IMR-90 (cell line): Measurements from ENCODE around the gene AMBRA1. TPM values are rescaled to one million over a fixed set of nuclear protein-coding genes. Genes with fewer than 3 reads are reported as not detected.

ENCODE experiments used
- ATAC-seq: fragments of 200-7000 bp; cut with Tn5 transposase; 2 replicates; pipeline ENCODE4 v1.9.1; 2020; ENCODE audit warnings: low read depth, mild to moderate bottlenecking, moderate library complexity
- BruUV-seq: library from RNA; stranded (reverse); fragments of 400-500 nt; replicated peaks from 2 replicates; lab custom pipeline; 2021; lab: Mats Ljungman, UMichigan
- CTCF ChIA-PET: fragments of 300-600 bp; formaldehyde crosslinking; extraction: SDS; loops from one replicate; lab custom pipeline; 2021; ENCODE audit warnings: antibody characterized with exemption; lab: Yijun Ruan, JAX
- POLR2A ChIA-PET: fragments of 300-600 bp; sonication (Branson Sonifier 250); formaldehyde crosslinking; loops from one replicate; lab custom pipeline; 2022; ENCODE audit warnings: antibody characterized with exemption; ENCODE audit not compliant: unreplicated experiment; lab: Charles Lee
- DNase-seq: peaks from one replicate; pipeline ENCODE4 v3.0.0; 2013
- H2AFZ ChIP-seq: replicated peaks from 2 replicates; pipeline ENCODE3; 2013; ENCODE audit warnings: low read length, mild to moderate bottlenecking; ENCODE audit not compliant: poor library complexity
- H2AK5ac ChIP-seq: 2 replicates; pipeline ENCODE4 v1.6.1; 2013; ENCODE audit warnings: low read depth, low read length, inconsistent platforms
- H2AK9ac ChIP-seq: replicated peaks from 2 replicates; pipeline ENCODE3; 2013; ENCODE audit warnings: mild to moderate bottlenecking, low read depth, low read length, moderate library complexity; ENCODE audit not compliant: poor library complexity
- H2BK120ac ChIP-seq: 2 replicates; pipeline ENCODE4 v1.6.1; 2013; ENCODE audit warnings: low read depth, low read length, inconsistent platforms
- H2BK15ac ChIP-seq: 3 replicates; pipeline ENCODE4 v1.6.1; 2013; ENCODE audit warnings: low read depth, low read length, inconsistent platforms
- H2BK20ac ChIP-seq: 2 replicates; pipeline ENCODE4 v1.6.1; 2013; ENCODE audit warnings: low read depth, mild to moderate bottlenecking, inconsistent platforms, low read length, moderate library complexity
- H2BK5ac ChIP-seq: 2 replicates; pipeline ENCODE4 v1.6.1; 2013; ENCODE audit warnings: mild to moderate bottlenecking, low read depth, low read length, inconsistent platforms; ENCODE audit not compliant: poor library complexity, severe bottlenecking
- H3K14ac ChIP-seq: replicated peaks from 2 replicates; pipeline ENCODE4 v1.6.1; 2013; ENCODE audit warnings: low read depth, low read length, inconsistent platforms
- H3K18ac ChIP-seq: 2 replicates; pipeline ENCODE4 v1.6.1; 2013; ENCODE audit warnings: low read depth, low read length, control low read depth
- H3K23ac ChIP-seq: 2 replicates; pipeline ENCODE4 v1.6.1; 2013; ENCODE audit warnings: low read depth, low read length, inconsistent platforms
- H3K27ac ChIP-seq: 2 replicates; pipeline ENCODE4 v1.5.1; 2013; ENCODE audit warnings: mild to moderate bottlenecking, control low read depth, low read length; ENCODE audit not compliant: insufficient read depth
- H3K27me3 ChIP-seq: 2 replicates; pipeline ENCODE4 v1.6.1; 2013; ENCODE audit warnings: low read length; ENCODE audit not compliant: control insufficient read depth, insufficient read depth
- H3K36me3 ChIP-seq: 2 replicates; pipeline ENCODE4 v1.6.1; 2013; ENCODE audit warnings: low read length, mixed read lengths; ENCODE audit not compliant: control insufficient read depth, insufficient read depth
- H3K4ac ChIP-seq: 2 replicates; pipeline ENCODE4 v1.6.1; 2013; ENCODE audit warnings: low read depth, low read length, inconsistent platforms
- H3K4me1 ChIP-seq: 2 replicates; pipeline ENCODE4 v1.6.1; 2013; ENCODE audit warnings: low read length, mixed read lengths; ENCODE audit not compliant: control insufficient read depth, insufficient read depth
- H3K4me2 ChIP-seq: 2 replicates; pipeline ENCODE4 v1.6.1; 2013; ENCODE audit warnings: low read depth, mild to moderate bottlenecking, control low read depth, low read length, moderate library complexity
- H3K4me3 ChIP-seq: 2 replicates; pipeline ENCODE4 v1.5.1; 2013; ENCODE audit warnings: low read depth, mild to moderate bottlenecking, control low read depth, low read length, moderate library complexity; ENCODE audit not compliant: insufficient read depth
- H3K56ac ChIP-seq: 2 replicates; pipeline ENCODE4 v1.6.1; 2013; ENCODE audit warnings: low read length, inconsistent platforms; ENCODE audit not compliant: insufficient read depth; ENCODE audit errors: extremely low read depth
- H3K79me1 ChIP-seq, 2 experiments: 2 replicates each; pipeline ENCODE4 v1.6.1; 2013; ENCODE audit warnings: low read length in 2 of 2, inconsistent platforms in 1 of 2, low read depth in 1 of 2
- H3K9ac ChIP-seq: 2 replicates; pipeline ENCODE4 v1.6.1; 2013; ENCODE audit warnings: low read depth, low read length, control low read depth
- H3K9me1 ChIP-seq: 2 replicates; pipeline ENCODE4 v1.6.1; 2013; ENCODE audit warnings: low read length, inconsistent platforms; ENCODE audit not compliant: insufficient read depth
- H3K9me3 ChIP-seq: 2 replicates; pipeline ENCODE4 v1.6.1; 2013; ENCODE audit warnings: low read length; ENCODE audit not compliant: control insufficient read depth, insufficient read depth
- H4K20me1 ChIP-seq: 2 replicates; pipeline ENCODE4 v1.6.1; 2013; ENCODE audit warnings: low read length, inconsistent platforms; ENCODE audit not compliant: insufficient read depth
- H4K5ac ChIP-seq: 2 replicates; pipeline ENCODE4 v1.6.1; 2013; ENCODE audit warnings: mild to moderate bottlenecking, low read depth, low read length, control low read depth
- H4K8ac ChIP-seq, 2 experiments: 2 replicates each; pipeline ENCODE4 v1.6.1; 2013; ENCODE audit warnings: low read depth in 2 of 2, low read length in 2 of 2, control low read depth in 1 of 2, inconsistent platforms in 1 of 2
- H4K91ac ChIP-seq: 2 replicates; pipeline ENCODE4 v1.6.1; 2013; ENCODE audit warnings: low read depth, low read length, inconsistent platforms; ENCODE audit not compliant: insufficient read depth
- BHLHE40 ChIP-seq: fragments of 150-350 bp; IDR thresholded peaks from 2 replicates; pipeline ENCODE4 v1.6.1; 2016; ENCODE audit warnings: mild to moderate bottlenecking, low read depth, low read length
- CEBPB ChIP-seq: IDR thresholded peaks from 2 replicates; pipeline ENCODE4 v1.6.1; 2012; ENCODE audit warnings: low read depth, low read length, improper control_type of control experiment
- CHD1 ChIP-seq: IDR thresholded peaks from 2 replicates; pipeline ENCODE4 v1.6.1; 2012; ENCODE audit warnings: low read depth, low read length, improper control_type of control experiment
- ELK1 ChIP-seq: fragments of 150-350 bp; IDR thresholded peaks from 2 replicates; pipeline ENCODE4 v1.6.1; 2016; ENCODE audit warnings: low read depth, mild to moderate bottlenecking, low read length, moderate library complexity, borderline replicate concordance
- FOS ChIP-seq: fragments of 150-350 bp; IDR thresholded peaks from 2 replicates; pipeline ENCODE4 v1.6.1; 2016; ENCODE audit warnings: low read depth, low read length
- MAFK ChIP-seq: IDR thresholded peaks from 2 replicates; pipeline ENCODE4 v1.6.1; 2012; ENCODE audit warnings: low read depth, low read length, improper control_type of control experiment
- MAZ ChIP-seq: IDR thresholded peaks from 2 replicates; pipeline ENCODE4 v1.6.1; 2012; ENCODE audit warnings: low read depth, mild to moderate bottlenecking, low read length, improper control_type of control experiment, moderate library complexity, borderline replicate concordance
- MXI1 ChIP-seq: IDR thresholded peaks from 2 replicates; pipeline ENCODE4 v1.6.1; 2012; ENCODE audit warnings: low read depth, mild to moderate bottlenecking, low read length, moderate library complexity, borderline replicate concordance
- NFE2L2 ChIP-seq: fragments of 150-350 bp; IDR thresholded peaks from 2 replicates; pipeline ENCODE4 v1.6.1; 2016; ENCODE audit warnings: low read depth, mild to moderate bottlenecking, low read length
- POLR2A ChIP-seq: IDR thresholded peaks from 2 replicates; pipeline ENCODE4 v1.6.1; 2012; ENCODE audit warnings: mild to moderate bottlenecking, low read depth, low read length
- RAD21 ChIP-seq: IDR thresholded peaks from 2 replicates; pipeline ENCODE4 v1.6.1; 2012; ENCODE audit warnings: low read length, improper control_type of control experiment
- RCOR1 ChIP-seq: IDR thresholded peaks from 2 replicates; pipeline ENCODE4 v1.6.1; 2012; ENCODE audit warnings: mild to moderate bottlenecking, low read length, improper control_type of control experiment; ENCODE audit not compliant: insufficient replicate concordance
- SMC3 ChIP-seq: fragments of 150-350 bp; IDR thresholded peaks from 2 replicates; pipeline ENCODE4 v1.6.1; 2016; ENCODE audit warnings: low read depth, mild to moderate bottlenecking, antibody characterized with exemption, low read length, moderate library complexity
- WGBS, 2 experiments: methylation state at CpG; one replicate each; pipeline versions ENCODE4 v1.1.5 to v1.1.7; 2013; ENCODE audit warnings: missing lambda C conversion rate in 2 of 2; ENCODE audit not compliant: insufficient read length in 1 of 2; ENCODE audit errors: extremely low coverage in 2 of 2; 5-methylcytosine and 5-hydroxymethylcytosine counted together
- dilution Hi-C: fragments of 300-500 bp; cut with HindIII; formaldehyde crosslinking; loops from one replicate; pipeline ENCODE4 v1.14.3; 2018; ENCODE audit warnings: low sequenced_read_pairs; ENCODE audit not compliant: unreplicated experiment
- in situ Hi-C: fragments of 300-500 bp; cut with MboI; formaldehyde crosslinking; loops from 3 replicates; pipeline ENCODE4 v1.14.3; 2019; ENCODE audit warnings: low sequenced_read_pairs, inconsistent platforms, mixed read lengths
- intact Hi-C: fragments of 100-400 bp; cut with micrococcal nuclease; formaldehyde crosslinking; loops from 2 replicates; pipeline ENCODE4 v1.10.0; 2022
- polyA plus RNA-seq, 3 experiments: library from polyadenylated mRNA; depleted of rRNA; stranded (reverse); fragments of >200 nt; gene quantifications; 2 replicates each; pipeline ENCODE4 v1.2.3, GENCODE V29; 2012; ENCODE audit warnings: low replicate concordance in 1 of 3
- total RNA-seq: library from RNA; depleted of rRNA; stranded (reverse); fragments of >200 nt; gene quantifications from 2 replicates; pipeline ENCODE4 v1.2.3, GENCODE V29; 2012
- TF ChIP-seq, protein P1 (sequence below): conservative IDR thresholded peaks from 2 replicates; pipeline ENCODE4 v1.5.1; 2012; ENCODE audit warnings: mild to moderate bottlenecking, low read depth, low read length, improper control_type of control experiment

AMBRA1 gene
- total and polyA plus RNA-seq, 2 of the 4 experiments (the other 2 are of a cell fraction) = 9.4 to 18.3 TPM

- H2AFZ ChIP-seq = no peak overlapping the region
- WGBS, 2 experiments = no CpG with 5 or more reads among the region's 6 CpGs
- CTCF ChIA-PET = no interaction called here
- BruUV-seq = no TSS peak
- H4K5ac ChIP-seq = no peak overlapping the region
- POLR2A ChIA-PET = no interaction called here
- no peak overlapping the region for H3K14ac ChIP-seq
- peaks cover 33% of the 10 kb centered on the region for H3K36me3 ChIP-seq
- H4K91ac ChIP-seq = no peak overlapping the region
- H3K23ac ChIP-seq = no peak overlapping the region
- no peak overlapping the region for H2AK5ac ChIP-seq
- no peak overlapping the region for H2BK5ac ChIP-seq
- no peak for DNase-seq
- no peak overlapping the region for H3K4ac ChIP-seq
- intact Hi-C loops (no loop called here), dilution Hi-C loops (no loop called here), in situ Hi-C loops (no loop called here)
- TF ChIP-seq RCOR1 (no peak), ELK1 (no peak), MAFK (no peak), NFE2L2 (no peak), SMC3 (no peak), BHLHE40 (no peak), MXI1 (no peak), FOS (no peak), POLR2A (no peak), CEBPB (no peak), RAD21 (no peak), CHD1 (no peak), MAZ (no peak)
- TF ChIP-seq, protein P1, sequence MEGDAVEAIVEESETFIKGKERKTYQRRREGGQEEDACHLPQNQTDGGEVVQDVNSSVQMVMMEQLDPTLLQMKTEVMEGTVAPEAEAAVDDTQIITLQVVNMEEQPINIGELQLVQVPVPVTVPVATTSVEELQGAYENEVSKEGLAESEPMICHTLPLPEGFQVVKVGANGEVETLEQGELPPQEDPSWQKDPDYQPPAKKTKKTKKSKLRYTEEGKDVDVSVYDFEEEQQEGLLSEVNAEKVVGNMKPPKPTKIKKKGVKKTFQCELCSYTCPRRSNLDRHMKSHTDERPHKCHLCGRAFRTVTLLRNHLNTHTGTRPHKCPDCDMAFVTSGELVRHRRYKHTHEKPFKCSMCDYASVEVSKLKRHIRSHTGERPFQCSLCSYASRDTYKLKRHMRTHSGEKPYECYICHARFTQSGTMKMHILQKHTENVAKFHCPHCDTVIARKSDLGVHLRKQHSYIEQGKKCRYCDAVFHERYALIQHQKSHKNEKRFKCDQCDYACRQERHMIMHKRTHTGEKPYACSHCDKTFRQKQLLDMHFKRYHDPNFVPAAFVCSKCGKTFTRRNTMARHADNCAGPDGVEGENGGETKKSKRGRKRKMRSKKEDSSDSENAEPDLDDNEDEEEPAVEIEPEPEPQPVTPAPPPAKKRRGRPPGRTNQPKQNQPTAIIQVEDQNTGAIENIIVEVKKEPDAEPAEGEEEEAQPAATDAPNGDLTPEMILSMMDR = no peak
- no peaks in the 10 kb centered on the region for H3K9me3 ChIP-seq
- no peak overlapping the region for H3K9ac ChIP-seq
- H3K56ac ChIP-seq = no peak overlapping the region
- no peak overlapping the region for H2BK120ac ChIP-seq
- H3K4me3 ChIP-seq = no peak overlapping the region
- no peak overlapping the region for H4K8ac ChIP-seq
- no peak overlapping the region for H2BK15ac ChIP-seq
- H3K9me1 ChIP-seq = 0 out of 2 replicates have a peak, but pooled peaks cover 3% of the 10 kb centered on the region
- H3K27me3 ChIP-seq = no peaks in the 10 kb centered on the region
- no peak overlapping the region for H2AK9ac ChIP-seq
- H4K20me1 ChIP-seq = peaks cover 2% of the 10 kb centered on the region; the same call in 1 of the 2 replicates
- no peak overlapping the region for H2BK20ac ChIP-seq
- H3K4me1 ChIP-seq = no peaks in the 10 kb centered on the region
- H3K4me2 ChIP-seq = no peak overlapping the region
- H3K27ac ChIP-seq = no peak overlapping the region
- ATAC-seq = no peak
- H3K79me1 ChIP-seq = peaks cover 32 to 54% of the 10 kb centered on the region in 2 experiments
- no peak overlapping the region for H3K18ac ChIP-seq
These were observed 35.1 kb upstream of the AMBRA1 start for GRCh38 chr11:46628961-46629360.
